DMS79 treated with DMSO at 0.1 percent for 48 hours (cell line): ENCODE measurements around the gene ZNF177.

ENCODE experiments used
- DNase-seq: peaks from one replicate; lab custom pipeline; 2025; lab: John Stamatoyannopoulos, UW

ZNF177 gene

GRCh38 chr19:9430444-9430843, 67.6 kb downstream of the ZNF177 start:
- DNase-seq: no peak

GRCh38 chr19:9431475-9431874, 68.7 kb downstream of the ZNF177 start:
- DNase-seq: no peak
